HG02642 (cell line): Measurements from ENCODE around the gene SLC38A7.
"Not testable (repeated sequence)": the region's sequence is repeated elsewhere in the genome, so short reads cannot be mapped to it uniquely, and the experiment has no call there.

Source experiments
- ATAC-seq: cut with Tn5 transposase; IDR thresholded peaks from one replicate; pipeline ENCODE4 v1.9.1; 2021; ENCODE audit warnings: mild to moderate bottlenecking; ENCODE audit not compliant: unreplicated experiment, poor library complexity

Gene SLC38A7

GRCh38 chr16:58638148-58639036, 46.2 kb downstream of the SLC38A7 start:
- no peak for ATAC-seq

GRCh38 chr16:58637021-58637420, 47.5 kb downstream of the SLC38A7 start:
- ATAC-seq: not testable (repeated sequence)

GRCh38 chr16:58636466-58636865, 48.1 kb downstream of the SLC38A7 start:
- ATAC-seq: no peak

- ATAC-seq: no peak
These were observed 49.1 kb downstream of the SLC38A7 start for GRCh38 chr16:58635502-58635901.

- ATAC-seq: no peak
These were observed 50.2 kb downstream of the SLC38A7 start for GRCh38 chr16:58634265-58634802.

- ATAC-seq: peak; percentile 87
These were observed 54.6 kb downstream of the SLC38A7 start, which contains the start of gene CNOT1 for GRCh38 chr16:58629733-58630640. Gene CNOT1 (minus strand): TSS chr16:58629826. CDS start chr16:58599337, 30,489 bp downstream.

- peak; percentile 1 for ATAC-seq
These were observed 55.5 kb downstream of the SLC38A7 start for GRCh38 chr16:58628845-58629732.

GRCh38 chr16:58624209-58624608, 60.4 kb downstream of the SLC38A7 start:
- ATAC-seq: no peak

GRCh38 chr16:58620396-58620795, 64.2 kb downstream of the SLC38A7 start:
- no peak for ATAC-seq

GRCh38 chr16:58615280-58615679, 69.3 kb downstream of the SLC38A7 start:
- no peak for ATAC-seq
